Measurements from ENCODE around the gene SPRED2.

DNA sequence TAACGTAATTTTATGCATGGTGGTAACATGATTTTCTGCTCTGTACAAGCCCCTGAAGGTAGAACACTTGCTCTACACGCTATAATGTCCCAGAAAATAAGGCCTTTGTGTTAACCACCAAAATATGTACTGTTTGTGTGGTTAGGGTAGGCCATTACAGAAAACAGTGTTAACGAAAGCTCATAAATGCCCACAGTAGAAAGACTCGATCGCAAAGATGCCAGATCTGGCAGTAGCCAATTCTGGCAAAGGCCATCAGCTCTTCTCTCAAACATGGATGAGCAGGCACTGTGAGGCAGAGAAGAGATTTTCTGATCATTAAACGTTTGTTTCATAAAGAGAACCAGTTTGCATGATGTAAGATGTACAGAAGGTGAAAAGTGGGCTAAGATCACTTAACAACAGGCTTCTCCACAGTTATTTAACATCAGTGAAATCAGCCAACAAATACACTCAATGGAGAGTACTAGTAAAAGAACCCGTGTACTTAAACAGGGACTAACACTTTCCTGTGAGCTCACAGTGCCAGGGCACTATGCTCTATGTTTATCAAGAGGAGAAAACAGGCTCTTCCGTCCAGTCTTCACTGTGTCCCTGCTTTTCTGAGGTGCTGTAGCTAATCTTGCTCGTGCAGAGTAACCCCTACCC is 80.3 kb downstream of the SPRED2 start:
- TF ChIP-seq, protein P1, sequence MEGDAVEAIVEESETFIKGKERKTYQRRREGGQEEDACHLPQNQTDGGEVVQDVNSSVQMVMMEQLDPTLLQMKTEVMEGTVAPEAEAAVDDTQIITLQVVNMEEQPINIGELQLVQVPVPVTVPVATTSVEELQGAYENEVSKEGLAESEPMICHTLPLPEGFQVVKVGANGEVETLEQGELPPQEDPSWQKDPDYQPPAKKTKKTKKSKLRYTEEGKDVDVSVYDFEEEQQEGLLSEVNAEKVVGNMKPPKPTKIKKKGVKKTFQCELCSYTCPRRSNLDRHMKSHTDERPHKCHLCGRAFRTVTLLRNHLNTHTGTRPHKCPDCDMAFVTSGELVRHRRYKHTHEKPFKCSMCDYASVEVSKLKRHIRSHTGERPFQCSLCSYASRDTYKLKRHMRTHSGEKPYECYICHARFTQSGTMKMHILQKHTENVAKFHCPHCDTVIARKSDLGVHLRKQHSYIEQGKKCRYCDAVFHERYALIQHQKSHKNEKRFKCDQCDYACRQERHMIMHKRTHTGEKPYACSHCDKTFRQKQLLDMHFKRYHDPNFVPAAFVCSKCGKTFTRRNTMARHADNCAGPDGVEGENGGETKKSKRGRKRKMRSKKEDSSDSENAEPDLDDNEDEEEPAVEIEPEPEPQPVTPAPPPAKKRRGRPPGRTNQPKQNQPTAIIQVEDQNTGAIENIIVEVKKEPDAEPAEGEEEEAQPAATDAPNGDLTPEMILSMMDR (IDR thresholded peaks at IDR 0.05): no peak
- TF ChIP-seq POLR2A (IDR thresholded peaks at IDR 0.05): no peak

All from vagina (tissue), 2 donors.